HCT116 (cell line): ENCODE results near the gene TNFSF11.

ENCODE experiments used
- CBX3 ChIP-seq: IDR thresholded peaks from 2 replicates; pipeline ENCODE4 v1.6.1; 2012; ENCODE audit warnings: low read depth
- ELF1 ChIP-seq: IDR thresholded peaks from 2 replicates; pipeline ENCODE4 v1.6.1; 2012; ENCODE audit warnings: low read depth, borderline replicate concordance
- EZH2 ChIP-seq: fragments of 200-600 bp; sonication (generic); IDR thresholded peaks from 2 replicates; pipeline ENCODE4 v1.6.1; 2017; ENCODE audit warnings: antibody characterized with exemption, mixed run types
- EZH2phosphoT487 ChIP-seq: fragments of 200-600 bp; IDR thresholded peaks from 2 replicates; pipeline ENCODE4 v1.6.1; 2018; ENCODE audit warnings: antibody characterized with exemption, borderline replicate concordance
- POLR2A ChIP-seq: IDR thresholded peaks from 2 replicates; pipeline ENCODE4 v1.7.0; 2011; ENCODE audit warnings: borderline replicate concordance; ENCODE audit not compliant: insufficient read depth, insufficient read length; ENCODE audit errors: extremely low read depth
- POLR2AphosphoS5 ChIP-seq: IDR thresholded peaks from 2 replicates; pipeline ENCODE4 v1.6.1; 2011; ENCODE audit warnings: mild to moderate bottlenecking, low read depth, low read length, moderate library complexity
- SIN3A ChIP-seq: IDR thresholded peaks from 2 replicates; pipeline ENCODE4 v1.6.1; 2012; ENCODE audit warnings: low read depth
- TF ChIP-seq, protein P1 (sequence below), 3 experiments: fragments of 200-600 bp in 1 of 3; sonication (generic) in 1 of 3; IDR thresholded peaks in 2 of 3; conservative IDR thresholded peaks in 1 of 3; 2 replicates each; pipeline ENCODE4 v1.5.1; 2012 to 2017; ENCODE audit warnings: low read depth in 2 of 3, low read length in 2 of 3, antibody characterized with exemption in 1 of 3, borderline replicate concordance in 1 of 3, control low read depth in 1 of 3, mild to moderate bottlenecking in 1 of 3, mixed read lengths in 1 of 3, mixed run types in 1 of 3, moderate library complexity in 1 of 3; ENCODE audit not compliant: insufficient read depth in 1 of 3
- TF ChIP-seq, protein P2 (sequence below): IDR thresholded peaks from 2 replicates; pipeline ENCODE4 v1.6.1; 2012
- TF ChIP-seq, protein P3 (sequence below): IDR thresholded peaks from 2 replicates; pipeline ENCODE4 v1.6.1; 2012; ENCODE audit warnings: low read depth

DNA sequence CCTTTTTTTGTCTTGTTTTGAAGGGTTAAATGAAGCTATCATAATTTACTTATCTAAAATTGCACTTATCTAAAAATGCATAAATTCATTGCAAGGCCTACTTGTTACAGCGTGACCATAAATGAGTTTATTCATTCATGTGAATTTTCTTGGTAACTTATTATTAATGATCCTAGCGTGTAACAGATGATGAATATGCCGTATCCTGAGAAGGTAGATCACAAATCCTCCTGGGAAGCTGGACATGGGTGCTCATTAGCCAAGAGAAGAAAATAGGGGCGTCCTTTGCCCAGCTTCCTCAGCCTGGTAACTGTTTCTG lies 21.3 kb downstream of the TNFSF11 start:
- no peak for TF ChIP-seq POLR2A
- no peak for TF ChIP-seq CBX3
- TF ChIP-seq POLR2AphosphoS5, result no peak
- no peak for TF ChIP-seq EZH2phosphoT487
- TF ChIP-seq ELF1, result no peak
- TF ChIP-seq, protein P1, sequence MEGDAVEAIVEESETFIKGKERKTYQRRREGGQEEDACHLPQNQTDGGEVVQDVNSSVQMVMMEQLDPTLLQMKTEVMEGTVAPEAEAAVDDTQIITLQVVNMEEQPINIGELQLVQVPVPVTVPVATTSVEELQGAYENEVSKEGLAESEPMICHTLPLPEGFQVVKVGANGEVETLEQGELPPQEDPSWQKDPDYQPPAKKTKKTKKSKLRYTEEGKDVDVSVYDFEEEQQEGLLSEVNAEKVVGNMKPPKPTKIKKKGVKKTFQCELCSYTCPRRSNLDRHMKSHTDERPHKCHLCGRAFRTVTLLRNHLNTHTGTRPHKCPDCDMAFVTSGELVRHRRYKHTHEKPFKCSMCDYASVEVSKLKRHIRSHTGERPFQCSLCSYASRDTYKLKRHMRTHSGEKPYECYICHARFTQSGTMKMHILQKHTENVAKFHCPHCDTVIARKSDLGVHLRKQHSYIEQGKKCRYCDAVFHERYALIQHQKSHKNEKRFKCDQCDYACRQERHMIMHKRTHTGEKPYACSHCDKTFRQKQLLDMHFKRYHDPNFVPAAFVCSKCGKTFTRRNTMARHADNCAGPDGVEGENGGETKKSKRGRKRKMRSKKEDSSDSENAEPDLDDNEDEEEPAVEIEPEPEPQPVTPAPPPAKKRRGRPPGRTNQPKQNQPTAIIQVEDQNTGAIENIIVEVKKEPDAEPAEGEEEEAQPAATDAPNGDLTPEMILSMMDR (IDR thresholded peaks at IDR 0.05 in 2 of 3, conservative IDR thresholded peaks at IDR 0.05 in 1 of 3; ENCODE audit: borderline replicate concordance in 1 of 3, insufficient read depth in 1 of 3, low read depth in 2 of 3, low read length in 2 of 3), result no peak
- no peak for TF ChIP-seq EZH2
- no peak for TF ChIP-seq SIN3A
- TF ChIP-seq, protein P2, sequence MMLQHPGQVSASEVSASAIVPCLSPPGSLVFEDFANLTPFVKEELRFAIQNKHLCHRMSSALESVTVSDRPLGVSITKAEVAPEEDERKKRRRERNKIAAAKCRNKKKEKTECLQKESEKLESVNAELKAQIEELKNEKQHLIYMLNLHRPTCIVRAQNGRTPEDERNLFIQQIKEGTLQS, result no peak
- TF ChIP-seq, protein P3, sequence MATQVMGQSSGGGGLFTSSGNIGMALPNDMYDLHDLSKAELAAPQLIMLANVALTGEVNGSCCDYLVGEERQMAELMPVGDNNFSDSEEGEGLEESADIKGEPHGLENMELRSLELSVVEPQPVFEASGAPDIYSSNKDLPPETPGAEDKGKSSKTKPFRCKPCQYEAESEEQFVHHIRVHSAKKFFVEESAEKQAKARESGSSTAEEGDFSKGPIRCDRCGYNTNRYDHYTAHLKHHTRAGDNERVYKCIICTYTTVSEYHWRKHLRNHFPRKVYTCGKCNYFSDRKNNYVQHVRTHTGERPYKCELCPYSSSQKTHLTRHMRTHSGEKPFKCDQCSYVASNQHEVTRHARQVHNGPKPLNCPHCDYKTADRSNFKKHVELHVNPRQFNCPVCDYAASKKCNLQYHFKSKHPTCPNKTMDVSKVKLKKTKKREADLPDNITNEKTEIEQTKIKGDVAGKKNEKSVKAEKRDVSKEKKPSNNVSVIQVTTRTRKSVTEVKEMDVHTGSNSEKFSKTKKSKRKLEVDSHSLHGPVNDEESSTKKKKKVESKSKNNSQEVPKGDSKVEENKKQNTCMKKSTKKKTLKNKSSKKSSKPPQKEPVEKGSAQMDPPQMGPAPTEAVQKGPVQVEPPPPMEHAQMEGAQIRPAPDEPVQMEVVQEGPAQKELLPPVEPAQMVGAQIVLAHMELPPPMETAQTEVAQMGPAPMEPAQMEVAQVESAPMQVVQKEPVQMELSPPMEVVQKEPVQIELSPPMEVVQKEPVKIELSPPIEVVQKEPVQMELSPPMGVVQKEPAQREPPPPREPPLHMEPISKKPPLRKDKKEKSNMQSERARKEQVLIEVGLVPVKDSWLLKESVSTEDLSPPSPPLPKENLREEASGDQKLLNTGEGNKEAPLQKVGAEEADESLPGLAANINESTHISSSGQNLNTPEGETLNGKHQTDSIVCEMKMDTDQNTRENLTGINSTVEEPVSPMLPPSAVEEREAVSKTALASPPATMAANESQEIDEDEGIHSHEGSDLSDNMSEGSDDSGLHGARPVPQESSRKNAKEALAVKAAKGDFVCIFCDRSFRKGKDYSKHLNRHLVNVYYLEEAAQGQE, result no peak
